NCI-H1436 treated with DMSO at 0.1 percent for 48 hours (cell line): ENCODE results near the gene PRUNE1.

Source experiments
- DNase-seq: peaks from one replicate; lab custom pipeline; 2025; lab: John Stamatoyannopoulos, UW

Gene PRUNE1

GRCh38 chr1:150979092-150980056, 28.9 kb upstream of the PRUNE1 start:
- no peak for DNase-seq

GRCh38 chr1:150981177-150981804, 27.0 kb upstream of the PRUNE1 start:
- DNase-seq = no peak

GRCh38 chr1:150981805-150982712, 26.2 kb upstream of the PRUNE1 start, which contains the start of gene ANXA9:
TSS of gene ANXA9 (plus strand) at chr1:150982292. CDS start at chr1:150983106, 814 bp downstream.
- no peak for DNase-seq

GRCh38 chr1:150985179-150985825, 22.9 kb upstream of the PRUNE1 start:
- DNase-seq = no peak

- no peak for DNase-seq
Observed at GRCh38 chr1:150987924-150988323, 20.3 kb upstream of the PRUNE1 start.

- DNase-seq = no peak
Observed at GRCh38 chr1:150992626-150993025, 15.6 kb upstream of the PRUNE1 start.

GRCh38 chr1:150994248-150994647, 14.0 kb upstream of the PRUNE1 start:
- DNase-seq = no peak

GRCh38 chr1:150995460-150995859, 12.8 kb upstream of the PRUNE1 start:
- DNase-seq = no peak

- no peak for DNase-seq
Observed at GRCh38 chr1:150995896-150996295, 12.4 kb upstream of the PRUNE1 start.

GRCh38 chr1:150997126-150997872, 10.9 kb upstream of the PRUNE1 start:
- no peak for DNase-seq

- no peak for DNase-seq
Observed at GRCh38 chr1:150997949-150998348, 10.3 kb upstream of the PRUNE1 start.

GRCh38 chr1:150999051-150999674, 9.1 kb upstream of the PRUNE1 start:
- no peak for DNase-seq

- no peak for DNase-seq
Observed at GRCh38 chr1:150999926-151000325, 8.3 kb upstream of the PRUNE1 start.

- DNase-seq = no peak
Observed at GRCh38 chr1:151000408-151000807, 7.8 kb upstream of the PRUNE1 start.

GRCh38 chr1:151001602-151002001, 6.6 kb upstream of the PRUNE1 start:
- DNase-seq = no peak

- DNase-seq = no peak
Observed at GRCh38 chr1:151002051-151002450, 6.2 kb upstream of the PRUNE1 start.

GRCh38 chr1:151002611-151003010, 5.6 kb upstream of the PRUNE1 start:
- DNase-seq = no peak

- no peak for DNase-seq
Observed at GRCh38 chr1:151003180-151003579, 5.1 kb upstream of the PRUNE1 start.

GRCh38 chr1:151005729-151006319, 2.4 kb upstream of the PRUNE1 start:
- DNase-seq = no peak
